Jurkat, Clone E6-1 (cell line): ENCODE data around the gene NEUROD6.

Experiments used
- DNase-seq: peaks from one replicate; pipeline ENCODE4 v3.0.0-alpha.2; 2011; ENCODE audit warnings: low read depth, low spot score
- H3K4me3 ChIP-seq: 2 replicates; pipeline ENCODE4 v1.5.1; 2011; ENCODE audit warnings: mild to moderate bottlenecking, low read length, control low read depth, moderate library complexity

NEUROD6 gene

DNA sequence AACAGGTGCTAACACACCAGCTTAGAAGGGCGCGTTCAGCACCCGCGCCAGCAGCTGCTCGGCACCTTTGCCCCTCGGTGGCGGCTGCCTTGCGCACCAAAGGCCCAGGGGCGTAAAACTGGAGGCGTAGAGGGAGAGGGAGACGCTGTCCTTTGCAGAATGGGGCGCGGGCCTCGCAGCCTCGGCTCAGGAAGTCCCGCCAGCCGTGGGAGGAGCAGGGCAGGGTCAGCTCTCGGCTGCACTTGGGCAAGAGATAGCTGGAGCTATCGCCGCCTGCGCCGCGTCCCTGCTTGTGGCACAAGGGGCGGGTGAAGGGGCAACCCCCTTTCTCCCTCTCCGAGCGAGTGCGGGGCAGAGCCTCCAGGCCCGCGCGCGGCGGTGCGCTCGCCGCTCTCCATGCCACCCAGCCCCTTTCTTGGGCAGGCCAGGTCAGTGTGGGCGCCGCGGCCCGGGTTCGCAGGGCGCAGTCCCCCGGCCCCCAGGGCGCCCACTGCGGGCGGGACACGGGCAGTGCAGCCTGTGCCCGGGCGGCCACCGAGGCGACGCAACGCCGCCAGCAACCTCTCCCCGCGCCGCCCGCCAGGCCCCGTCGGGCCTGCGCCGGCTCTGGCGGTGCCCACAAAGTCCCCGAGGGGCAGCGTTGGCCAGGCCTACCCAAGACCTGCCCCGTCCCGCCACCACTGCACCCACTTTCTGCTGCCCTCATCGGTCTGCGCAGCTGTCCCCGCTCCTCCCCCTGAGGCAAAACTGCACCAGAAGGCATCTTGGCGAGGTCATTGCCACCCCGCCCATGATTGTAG, 4.1 kb downstream of the NEUROD6 start:
- no peak overlapping the region for H3K4me3 ChIP-seq
- no peak for DNase-seq

DNA sequence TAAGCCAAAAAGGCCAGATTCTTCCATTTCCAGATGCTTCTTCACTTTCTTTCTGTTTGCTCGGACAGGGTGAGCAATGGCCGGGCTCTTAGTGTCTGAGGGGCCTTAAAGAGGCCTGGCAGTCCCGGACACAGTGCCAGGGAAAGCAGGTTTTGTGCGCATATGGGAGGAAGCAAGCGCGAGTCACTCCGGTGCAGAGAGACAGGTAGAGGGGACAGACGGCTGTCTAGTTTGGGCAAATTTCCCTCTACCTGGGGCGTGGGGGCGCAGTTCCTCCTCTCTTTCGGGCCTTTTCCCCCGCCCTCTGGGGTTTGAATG, 4.7 kb downstream of the NEUROD6 start:
- no peak for DNase-seq
- H3K4me3 ChIP-seq = no peak overlapping the region

DNA sequence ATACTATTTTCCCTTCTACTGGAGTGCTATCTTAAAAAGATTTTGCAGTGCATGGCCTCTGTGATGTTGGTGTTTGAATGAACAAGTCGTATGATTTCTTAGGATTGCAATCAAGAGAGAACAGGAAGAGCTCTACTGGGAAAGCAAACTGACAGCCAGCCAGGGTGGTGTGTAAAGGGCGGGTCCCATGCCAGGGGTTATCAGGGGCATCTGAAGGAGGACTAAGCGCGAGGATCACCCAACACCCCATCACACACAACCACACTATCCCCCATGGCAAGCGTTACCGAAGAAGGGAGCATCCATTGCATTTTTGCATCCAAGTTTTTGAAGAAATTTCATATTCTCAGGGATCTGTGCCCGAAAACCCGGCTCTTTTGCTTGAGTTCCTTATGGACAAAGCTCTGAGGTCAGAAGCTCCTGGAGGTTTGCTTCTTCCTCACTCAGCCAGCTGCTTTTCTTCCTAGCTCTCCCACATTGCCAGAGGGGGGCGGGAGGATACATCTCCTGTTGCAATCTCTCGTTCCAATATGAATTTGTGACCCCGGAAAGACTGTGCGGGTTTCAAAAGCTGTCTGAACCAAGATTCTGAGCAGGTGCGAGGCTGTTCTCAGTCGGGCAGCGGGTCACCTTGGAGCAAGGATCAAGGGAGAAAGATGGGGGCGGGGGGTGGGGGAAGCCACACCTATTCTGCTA, 5.2 kb downstream of the NEUROD6 start:
- no peak for DNase-seq

DNA sequence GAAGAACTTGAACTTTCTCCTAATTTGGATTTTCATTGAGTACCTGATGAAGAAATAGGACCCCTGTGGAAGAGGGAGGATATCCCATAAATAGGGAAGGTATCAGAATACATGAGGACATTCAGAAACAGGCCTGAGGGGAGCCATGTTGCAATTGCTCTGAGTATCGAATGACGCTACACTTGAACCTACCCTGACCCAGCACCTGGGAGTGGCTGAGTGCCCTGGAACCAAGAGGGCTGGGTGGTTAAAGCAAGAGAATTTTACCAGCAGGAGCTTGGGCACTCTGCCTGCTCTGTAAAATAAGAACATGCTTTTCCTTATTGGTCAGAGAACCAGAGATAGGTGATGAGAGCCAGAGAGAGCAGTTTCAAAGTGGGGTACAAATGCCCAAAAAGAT, 7.2 kb downstream of the NEUROD6 start:
- DNase-seq = no peak
- no peak overlapping the region for H3K4me3 ChIP-seq

More for the DNA sequence above, 5.2 kb downstream of the NEUROD6 start:
- H3K4me3 ChIP-seq = no peak overlapping the region

DNA sequence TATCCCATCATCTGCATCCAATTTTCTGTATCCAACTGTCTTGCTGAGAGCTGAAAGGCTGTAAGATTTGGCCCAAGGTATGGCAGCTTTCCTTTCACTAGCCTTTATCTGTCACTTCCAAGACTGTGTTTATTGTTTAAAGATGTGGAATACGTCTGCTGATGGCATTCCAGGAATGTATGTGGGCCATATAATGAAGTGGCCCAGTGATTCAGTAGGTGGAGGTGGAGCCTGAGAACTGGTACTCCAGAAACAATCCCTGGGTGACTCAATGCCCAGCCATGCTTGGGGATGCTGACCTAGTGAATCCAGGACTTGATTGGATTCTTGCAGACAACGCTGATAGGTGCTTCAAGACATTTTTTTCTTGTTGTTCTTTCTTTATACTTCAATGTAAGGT, 13.5 kb downstream of the NEUROD6 start:
- DNase-seq = no peak
- H3K4me3 ChIP-seq = no peak overlapping the region

DNA sequence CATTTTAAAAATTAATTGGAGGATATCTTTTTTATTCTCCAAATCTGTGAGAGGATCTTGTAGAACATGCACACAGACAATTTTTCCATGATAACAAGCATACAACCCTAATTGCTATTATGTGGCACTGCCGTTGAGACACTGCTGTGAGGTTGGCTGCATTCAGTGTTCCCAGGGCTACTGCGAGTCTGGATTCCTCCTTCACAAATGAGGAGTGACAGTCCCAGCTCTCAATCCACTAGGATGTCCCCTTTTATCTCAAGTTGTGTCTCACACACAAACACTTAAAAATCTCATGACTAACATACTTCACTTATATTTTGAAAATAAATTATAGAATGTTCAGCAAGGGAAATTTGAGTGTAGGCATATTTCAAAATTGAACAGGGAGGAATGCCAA, 14.1 kb downstream of the NEUROD6 start:
- DNase-seq = no peak
- no peak overlapping the region for H3K4me3 ChIP-seq

DNA sequence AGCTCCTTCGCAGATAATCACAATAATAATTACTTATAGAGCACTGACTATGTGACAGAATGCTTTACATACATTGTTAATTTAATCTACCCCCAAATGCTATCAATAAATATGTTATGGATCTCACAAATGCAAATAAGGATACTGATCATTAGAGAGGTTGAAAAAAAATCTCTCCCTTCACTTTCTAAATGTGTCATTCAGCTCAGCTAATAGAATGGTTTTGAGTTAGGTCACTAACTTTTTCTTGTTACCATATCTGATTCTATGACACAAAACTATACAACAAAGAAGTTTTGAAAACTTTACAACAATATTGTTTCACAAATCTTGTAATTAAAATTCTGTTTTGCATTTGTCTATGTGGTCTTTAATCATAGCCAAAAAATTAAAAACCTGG, 17.4 kb downstream of the NEUROD6 start:
- no peak for DNase-seq

DNA sequence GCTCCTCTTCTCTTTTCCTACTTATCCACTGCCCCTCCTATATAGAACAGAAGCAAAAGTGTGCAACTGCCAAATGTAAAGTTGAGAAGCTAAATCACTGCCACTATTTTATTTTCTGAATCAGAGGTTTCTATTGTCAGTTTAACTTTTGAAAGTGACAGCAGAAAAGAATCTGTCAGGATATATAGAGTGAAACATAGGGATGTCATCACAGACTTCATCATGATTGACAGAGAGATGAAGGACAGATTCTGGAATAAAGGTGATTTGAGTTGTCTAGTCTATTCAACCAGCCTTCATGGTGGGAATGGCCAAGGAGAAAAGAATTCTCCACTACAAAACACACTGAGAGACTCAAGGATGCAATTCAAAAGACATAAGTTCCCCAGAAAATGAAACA, 19.9 kb downstream of the NEUROD6 start:
- no peak for DNase-seq
- no peak overlapping the region for H3K4me3 ChIP-seq

More for the DNA sequence above, 17.4 kb downstream of the NEUROD6 start:
- no peak overlapping the region for H3K4me3 ChIP-seq

DNA sequence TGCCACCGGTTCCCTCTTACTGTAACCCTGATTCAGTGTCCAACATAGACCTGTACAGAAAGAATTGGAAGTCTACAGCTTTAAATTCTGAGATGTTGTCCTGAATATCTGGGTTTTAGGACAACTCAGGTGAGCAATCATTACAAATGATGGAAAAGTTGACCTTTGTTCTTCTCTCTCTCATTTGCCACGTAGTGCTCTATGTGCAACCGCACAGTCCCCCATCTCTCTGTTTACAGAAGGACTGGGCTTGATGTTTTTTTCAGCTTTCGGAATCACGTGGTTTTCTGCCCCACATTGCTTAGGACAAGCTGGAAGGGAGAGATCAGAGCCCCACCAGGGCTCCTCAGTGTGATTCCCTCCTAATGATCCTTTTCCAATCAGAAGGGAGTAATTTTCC, 22.2 kb downstream of the NEUROD6 start:
- H3K4me3 ChIP-seq = no peak overlapping the region
- DNase-seq = no peak

DNA sequence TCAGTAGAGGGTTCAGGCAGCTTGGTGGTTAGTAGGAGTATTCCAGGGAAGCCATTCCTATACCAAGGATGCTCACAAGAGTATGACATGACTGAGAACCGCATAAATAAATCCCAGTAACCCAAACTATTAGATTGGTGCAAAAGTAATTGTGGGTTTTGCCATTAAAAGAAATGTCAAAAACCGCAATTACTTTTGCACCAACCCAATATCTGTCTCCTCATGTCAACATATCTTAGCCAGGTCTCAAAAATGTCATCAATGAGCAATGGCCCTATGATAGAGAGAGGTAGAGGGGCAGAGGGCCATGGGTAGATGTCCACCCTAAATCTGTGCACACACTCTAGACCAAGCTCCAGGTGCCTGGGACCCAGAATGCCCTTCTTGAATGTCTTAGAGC, 23.6 kb downstream of the NEUROD6 start:
- DNase-seq = no peak
- H3K4me3 ChIP-seq = no peak overlapping the region

DNA sequence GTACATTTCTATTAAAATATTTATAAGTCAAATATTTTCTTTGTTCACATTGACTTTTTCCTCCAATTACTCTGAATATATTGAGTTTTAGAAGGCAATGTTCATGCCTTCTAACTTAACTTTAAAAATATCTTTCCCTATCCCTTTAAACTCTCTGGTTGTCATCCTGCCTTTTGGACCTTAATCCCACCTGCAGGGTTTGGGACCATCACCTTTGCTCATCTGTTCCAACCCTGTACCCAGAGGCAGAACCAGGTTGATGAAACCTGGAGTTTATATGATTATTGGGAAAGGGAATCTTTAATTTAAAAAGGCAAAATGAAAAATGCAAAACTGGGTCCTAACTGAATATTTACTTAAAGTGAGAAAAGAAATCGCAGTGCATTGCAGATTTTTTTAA, 24.8 kb downstream of the NEUROD6 start:
- no peak for DNase-seq

DNA sequence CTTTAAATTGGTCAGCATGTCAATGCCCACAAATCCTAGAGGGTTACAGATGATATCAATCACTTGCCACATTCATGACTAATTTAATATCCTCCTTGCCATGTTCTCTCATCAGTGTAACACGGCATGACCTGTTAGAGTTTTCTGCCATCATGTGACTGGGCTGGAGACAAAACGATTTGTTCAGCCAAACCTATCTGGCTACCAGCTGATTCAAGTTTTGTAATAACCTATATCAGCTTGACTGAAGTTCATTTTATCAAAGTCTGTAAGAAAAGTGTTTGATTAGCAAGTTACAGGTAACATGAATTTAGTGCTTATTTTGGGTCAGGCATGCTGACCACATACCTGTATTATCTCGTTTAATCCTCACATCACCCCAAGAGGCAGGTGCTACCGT, 25.7 kb downstream of the NEUROD6 start:
- no peak for DNase-seq
- H3K4me3 ChIP-seq = no peak overlapping the region

More for the DNA sequence above, 24.8 kb downstream of the NEUROD6 start:
- no peak overlapping the region for H3K4me3 ChIP-seq

DNA sequence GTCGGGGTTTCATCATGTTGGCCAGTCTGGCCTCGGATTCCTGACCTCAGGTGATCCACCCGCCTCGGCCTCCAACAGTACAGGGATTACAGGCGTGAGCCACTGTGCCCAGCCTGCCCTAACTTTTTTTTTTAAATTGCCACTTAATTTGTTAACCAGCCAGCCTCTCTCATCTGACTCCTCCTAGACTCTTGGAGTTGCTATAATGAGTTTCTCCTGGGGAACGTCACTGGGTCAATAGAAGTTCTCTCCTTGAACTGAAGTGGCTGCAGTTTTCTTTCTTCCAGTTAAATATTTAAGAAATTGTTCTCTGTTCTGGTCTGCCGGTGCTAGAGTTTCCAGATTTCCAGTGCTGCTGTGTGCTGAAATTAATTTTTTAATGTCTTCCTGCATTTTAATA, 27.6 kb downstream of the NEUROD6 start:
- DNase-seq = no peak
- no peak overlapping the region for H3K4me3 ChIP-seq

DNA sequence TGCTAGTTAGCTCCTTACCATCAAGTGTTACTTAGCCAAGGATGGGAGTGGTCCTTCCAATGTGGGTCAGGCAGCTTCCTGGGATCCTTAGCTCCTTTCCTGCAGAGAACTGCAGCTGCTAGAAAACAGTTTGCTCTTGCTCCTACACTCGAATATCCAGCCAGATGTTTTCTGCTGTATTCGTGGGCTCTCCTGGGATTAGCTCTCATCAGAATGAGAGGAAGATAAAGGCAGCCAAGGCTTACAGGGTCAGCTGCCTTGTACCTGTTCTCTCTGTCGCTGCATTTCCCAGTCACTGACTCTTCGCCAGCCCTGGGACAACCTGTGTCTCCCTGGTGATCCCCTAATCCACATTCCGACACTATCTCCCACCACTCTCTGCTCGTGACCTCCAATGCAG, 29.0 kb downstream of the NEUROD6 start:
- no peak overlapping the region for H3K4me3 ChIP-seq
- DNase-seq = no peak

DNA sequence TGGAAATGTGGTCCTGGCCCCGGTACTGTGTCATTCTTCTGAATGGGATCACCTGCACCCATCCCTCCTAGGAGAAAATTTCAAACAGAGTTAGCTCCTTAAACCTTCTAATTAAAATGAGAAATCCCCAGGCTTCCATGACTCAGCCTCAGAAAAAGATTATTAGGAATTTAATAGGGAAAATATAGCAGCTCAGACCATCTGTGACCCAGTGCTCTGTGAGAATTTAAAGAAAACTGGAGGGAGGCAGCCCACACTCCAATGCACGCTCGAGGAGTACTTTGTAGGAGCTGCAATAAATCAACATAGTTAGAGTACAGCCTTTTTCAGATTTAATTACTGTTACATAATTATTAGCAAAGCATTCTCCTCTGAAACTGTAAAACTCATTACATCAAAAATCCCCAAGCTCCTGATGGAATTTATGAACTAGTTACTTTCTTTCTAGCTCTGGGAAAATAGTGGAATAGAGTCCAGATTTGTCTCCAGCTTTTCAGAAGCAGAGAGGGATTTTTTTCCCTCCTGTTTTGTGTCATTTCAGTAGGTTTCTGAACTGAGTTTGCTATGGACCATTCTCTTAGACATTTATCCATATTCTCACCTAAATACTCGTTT, 30.1 kb downstream of the NEUROD6 start:
- H3K4me3 ChIP-seq = no peak overlapping the region
- DNase-seq = no peak

DNA sequence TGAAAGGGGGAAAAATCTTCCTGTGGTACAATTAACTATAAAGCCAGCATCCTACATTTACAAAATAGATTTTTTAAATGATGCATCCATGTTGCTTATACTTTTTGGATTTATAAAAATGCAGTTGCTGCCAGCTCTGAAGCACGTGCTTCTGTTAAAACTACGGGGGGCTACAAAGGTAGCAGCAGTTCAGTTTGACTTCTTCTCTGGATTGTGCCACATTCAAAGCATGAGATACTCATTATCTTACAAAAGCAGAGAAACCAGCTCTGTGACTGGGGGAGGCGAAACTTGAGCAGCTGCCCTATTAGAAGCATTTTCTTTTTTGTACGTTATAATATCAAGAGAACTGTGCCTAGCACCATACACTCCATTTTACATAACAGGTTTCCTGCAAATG, 31.1 kb downstream of the NEUROD6 start:
- DNase-seq = no peak
- H3K4me3 ChIP-seq = no peak overlapping the region

DNA sequence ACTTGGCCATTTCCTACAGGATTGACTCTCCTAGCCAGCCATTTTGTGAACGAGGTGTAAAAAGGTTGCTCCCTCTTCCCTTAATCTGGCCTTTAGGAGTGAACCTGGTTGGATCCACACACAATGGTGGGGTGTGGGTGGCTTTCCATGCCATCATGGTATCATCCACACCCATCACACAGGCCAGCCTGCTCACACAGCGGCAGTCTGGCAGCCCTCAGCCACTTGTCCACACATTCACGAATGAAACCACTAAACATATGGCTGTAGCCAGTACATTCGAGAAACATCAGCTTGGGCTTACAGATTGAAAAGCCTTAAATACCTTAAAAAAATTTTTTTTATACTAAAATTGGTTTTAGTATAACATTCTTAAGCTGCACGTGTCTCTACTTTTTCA, 31.9 kb downstream of the NEUROD6 start:
- H3K4me3 ChIP-seq = no peak overlapping the region
- no peak for DNase-seq

DNA sequence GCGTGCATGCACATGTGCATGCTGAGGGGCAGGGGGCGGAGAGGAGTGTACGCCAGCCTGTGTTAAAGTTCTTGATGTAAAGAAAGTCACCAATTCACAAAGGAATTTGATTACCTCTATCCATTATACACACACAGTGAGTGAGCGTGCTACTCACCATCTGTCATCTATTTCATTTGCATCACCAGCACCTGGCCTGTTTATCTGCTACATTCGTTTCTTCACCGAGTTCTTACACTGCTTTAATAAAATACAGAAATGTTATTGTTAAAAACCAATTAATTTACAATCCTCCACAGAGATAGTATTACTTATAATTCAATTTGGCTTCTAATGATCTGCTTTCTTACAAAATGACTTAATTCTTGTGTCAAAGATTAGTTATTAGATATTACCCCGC, 32.6 kb downstream of the NEUROD6 start:
- no peak for DNase-seq
- no peak overlapping the region for H3K4me3 ChIP-seq

DNA sequence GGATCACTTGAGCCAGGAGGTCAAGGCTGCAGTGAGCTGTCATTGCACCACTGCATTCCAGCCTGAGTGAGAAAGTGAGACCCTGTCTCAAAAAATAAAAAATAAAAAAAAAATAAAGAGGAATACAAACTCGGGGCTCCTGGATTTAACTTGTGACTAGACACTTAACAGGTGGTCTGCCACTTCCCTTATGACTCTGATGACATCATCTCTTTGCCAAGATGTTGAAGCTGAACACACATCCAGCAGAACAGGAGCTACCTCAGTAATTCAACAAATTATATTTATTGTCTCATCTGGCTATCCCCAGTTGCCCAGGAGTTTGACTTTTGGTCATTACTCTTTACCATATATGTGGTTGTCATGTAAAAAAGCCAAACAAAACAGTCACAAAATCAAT, 35.3 kb downstream of the NEUROD6 start:
- H3K4me3 ChIP-seq = no peak overlapping the region
- DNase-seq = no peak

DNA sequence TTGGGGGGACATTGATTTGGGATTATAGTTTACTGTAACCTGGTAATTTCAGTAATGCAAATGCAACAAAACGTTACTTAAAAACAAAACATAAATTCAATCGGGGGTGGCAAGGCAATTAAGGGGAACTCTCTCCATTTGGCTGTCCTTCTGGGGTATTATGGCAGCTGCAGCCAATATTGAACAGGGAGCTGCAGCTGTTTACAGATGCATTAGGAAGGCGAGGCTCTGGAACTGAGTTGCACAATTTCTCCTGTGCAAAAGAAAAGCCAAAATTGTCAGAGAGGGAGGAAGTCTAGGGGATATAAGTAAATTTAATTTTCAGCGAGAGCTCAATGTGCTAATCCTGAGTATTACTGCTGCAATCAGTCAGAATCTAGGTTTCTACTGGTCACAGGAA, 36.1 kb downstream of the NEUROD6 start:
- no peak for DNase-seq
- H3K4me3 ChIP-seq = no peak overlapping the region

DNA sequence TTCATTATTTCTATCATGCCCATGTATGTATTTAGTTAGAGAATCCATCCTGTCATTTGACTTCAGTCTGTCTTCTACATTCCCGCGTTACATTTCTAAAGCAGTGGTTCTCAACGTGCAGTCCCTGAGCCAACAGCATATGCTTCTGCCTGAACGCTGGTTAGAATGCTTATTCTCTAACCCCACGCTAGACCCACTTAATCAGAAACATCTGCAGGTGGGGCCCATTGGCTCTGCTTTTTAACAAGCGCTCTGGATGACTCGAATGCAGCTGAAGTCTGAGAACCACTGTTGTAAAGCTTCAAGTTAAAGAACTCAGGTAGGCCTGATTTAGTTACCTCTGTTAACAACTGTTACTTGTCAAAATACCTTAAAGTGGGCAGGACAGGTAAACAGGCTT, 38.2 kb downstream of the NEUROD6 start:
- H3K4me3 ChIP-seq = no peak overlapping the region
- no peak for DNase-seq
